ENCODE results near the gene TGFBR3L. TPM values are rescaled to one million over a fixed set of nuclear protein-coding genes. Genes with fewer than 3 reads are reported as not detected.

Gene TGFBR3L
- total and polyA plus RNA-seq, 2 of the 8 experiments (the other 6 are each of a cell fraction or from before 2014, with no cell fraction given), result 3.1 to 3.7 TPM

- Histone ChIP-seq H2AK5ac (ENCODE audit: low read depth, low read length) (no peak overlapping the region), H3K9ac (replicated peaks in 1 of 4; ENCODE audit: extremely low read depth in 1 of 4, low read depth in 3 of 4, low read length in 3 of 4) (no peak overlapping the region), H2BK120ac (replicated peaks; ENCODE audit: low read depth, low read length) (no peak overlapping the region), H3K27ac (ENCODE audit: low read depth, low read length) (no peak overlapping the region), H3K14ac (ENCODE audit: insufficient read length) (no peak overlapping the region), H3K9me3 (ENCODE audit: insufficient read depth in 2 of 2, low read depth in 1 of 2, low read length in 1 of 2) (no peaks in the 10 kb centered on the region), H3K27me3 (replicated peaks in 1 of 4; ENCODE audit: control insufficient read depth in 3 of 4, extremely low read depth in 1 of 4, insufficient read depth in 3 of 4, low read length in 3 of 4) (peaks cover 17 to 42% (median 35%) of the 10 kb centered on the region in 4 experiments; a peak in 6 of 7 replicates), H3K4me1 (replicated peaks in 1 of 4; ENCODE audit: control insufficient read depth in 3 of 4, insufficient read depth in 4 of 4, low read length in 3 of 4) (peaks cover 0 to 9% (median 7%) of the 10 kb centered on the region in 4 experiments; a peak in 5 of 7 replicates), H2AFZ (ENCODE audit: low read length) (no peak overlapping the region), H4K8ac (ENCODE audit: extremely low read depth, insufficient read depth, low read length) (no peak overlapping the region), H3K23ac (ENCODE audit: insufficient read length) (no peak overlapping the region), H3K23me2 (ENCODE audit: low read depth, low read length) (peaks cover 13% of the 10 kb centered on the region; the same call in 1 of the 2 replicates), H3K79me2 (ENCODE audit: control insufficient read depth in 1 of 2, insufficient read depth in 2 of 2, low read length in 2 of 2) (no peaks in the 10 kb centered on the region), H2BK12ac (ENCODE audit: low read depth, low read length) (no peak overlapping the region), H3K4me3 (ENCODE audit: extremely low read depth in 1 of 4, insufficient read depth in 2 of 4, low read depth in 3 of 4, low read length in 4 of 4) (no peak overlapping the region), H3K36me3 (ENCODE audit: control insufficient read depth in 2 of 4, insufficient read depth in 4 of 4, low read length in 3 of 4) (peaks cover 5 to 30% (median 16%) of the 10 kb centered on the region in 4 experiments; a peak in 4 of 8 replicates), H2BK15ac (ENCODE audit: low read length) (no peak overlapping the region), H3K56ac (replicated peaks; ENCODE audit: insufficient read length, low read depth, low read length) (no peak overlapping the region), H2BK5ac (ENCODE audit: low read depth, low read length) (no peak overlapping the region), H4K5ac (ENCODE audit: insufficient read length, low read depth, low read length) (no peak overlapping the region), H3K4me2 (ENCODE audit: insufficient read depth in 1 of 2, low read depth in 2 of 2, low read length in 2 of 2) (no peak overlapping the region), H3K4ac (replicated peaks; ENCODE audit: insufficient read length, low read depth, low read length) (no peak overlapping the region), H3K79me1 (ENCODE audit: low read depth, low read length) (0 out of 2 replicates have a peak, but pooled peaks cover 2% of the 10 kb centered on the region), H4K91ac (replicated peaks; ENCODE audit: insufficient read length, low read length) (no peak overlapping the region), H2BK20ac (ENCODE audit: low read length) (no peak overlapping the region), H4K20me1 (replicated peaks in 1 of 2; ENCODE audit: control insufficient read depth in 1 of 2, insufficient read depth in 2 of 2, low read length in 2 of 2) (peaks cover 2 to 11% of the 10 kb centered on the region in 2 experiments), H3K18ac (ENCODE audit: extremely low read depth, low read length) (no peak overlapping the region)
- WGBS, 2 experiments (ENCODE audit: extremely low coverage in 1 of 2, insufficient coverage in 1 of 2, insufficient read length in 1 of 2, insufficient replicate concordance in 2 of 2, low coverage in 1 of 2, low lambda C conversion rate in 2 of 2, missing lambda C conversion rate in 1 of 2), result 89% methylated on average over 9 of the region's 10 CpGs; no CpG with 5 or more reads in 1 of the 2 experiments
- ChIA-PET CTCF (ENCODE audit: partially characterized antibody) (interaction anchor here (2.3 kb wide), 1 partner anchor 45 kb away, joined by 9 read pairs; no protein-coding TSS in a partner anchor), POLR2A (ENCODE audit: partially characterized antibody) (interaction anchor here (1.4 to 2.3 kb wide), 2 partner anchors 17 to 45 kb away, joined by 3 to 7 read pairs; no protein-coding TSS in a partner anchor)
- FAIRE-seq (no peak), DNase-seq (ENCODE audit: low read depth in 1 of 2, low spot score in 2 of 2) (no peak)
- TF ChIP-seq NANOG (IDR thresholded peaks at IDR 0.05; ENCODE audit: insufficient read depth, low read depth, low read length, poor library complexity, severe bottlenecking) (no peak), MAX (IDR thresholded peaks at IDR 0.05) (no peak), JUND (IDR thresholded peaks at IDR 0.05; ENCODE audit: low read length) (no peak), SIRT6 (IDR thresholded peaks at IDR 0.05; ENCODE audit: low read length) (no peak), HDAC6 (IDR thresholded peaks at IDR 0.05; ENCODE audit: low read depth, low read length) (no peak), SP4 (IDR thresholded peaks at IDR 0.05; ENCODE audit: low read length) (no peak), EZH2 (IDR thresholded peaks at IDR 0.05; ENCODE audit: low read depth, low read length, severe bottlenecking) (no peak), ZNF274 (IDR thresholded peaks at IDR 0.05; ENCODE audit: borderline replicate concordance, extremely low read depth, low read length) (no peak), TBP (IDR thresholded peaks at IDR 0.05; ENCODE audit: low read depth, low read length) (no peak), POLR2A (IDR thresholded peaks at IDR 0.05; ENCODE audit: control extremely low read depth in 1 of 2, low read depth in 2 of 2, low read length in 2 of 2) (no peak), RXRA (IDR thresholded peaks at IDR 0.05; ENCODE audit: insufficient read depth, low read depth, low read length) (no peak), USF2 (IDR thresholded peaks at IDR 0.05; ENCODE audit: low read length) (no peak), PHF8 (conservative IDR thresholded peaks at IDR 0.05; ENCODE audit: low read depth, low read length) (no peak), CEBPB (IDR thresholded peaks at IDR 0.05; ENCODE audit: low read depth, low read length) (no peak)
Measured at GRCh38 chr19:7913652-7914051, 978 bp upstream of the TGFBR3L start.

Measured in H1 (cell line).